Right cardiac atrium (tissue), 5 donors: Measurements from ENCODE around the gene S100P. TPM values are rescaled to one million over a fixed set of nuclear protein-coding genes. Genes with fewer than 3 reads are reported as not detected.

Experiments
- ATAC-seq, 2 donors: fragments of 200-7000 bp; cut with Tn5 transposase; one replicate each; pipeline versions ENCODE4 v1.8.0 to v1.9.1; 2020; ENCODE audit warnings: moderate library complexity in 2 of 2, mild to moderate bottlenecking in 1 of 2
- DNase-seq, 3 donors: peaks; one replicate each; pipeline ENCODE4 v3.0.0-alpha.2; 2020
- H3K27ac ChIP-seq: one replicate; pipeline ENCODE4 v1.5.1; 2013; ENCODE audit warnings: mild to moderate bottlenecking, low read length, control low read depth, moderate library complexity
- H3K27me3 ChIP-seq: one replicate; pipeline ENCODE4 v1.6.1; 2013; ENCODE audit not compliant: control insufficient read depth, insufficient read depth
- H3K4me1 ChIP-seq: one replicate; pipeline ENCODE4 v1.6.1; 2013; ENCODE audit warnings: low read length; ENCODE audit not compliant: control insufficient read depth, insufficient read depth
- H3K4me3 ChIP-seq: one replicate; pipeline ENCODE4 v1.5.1; 2013; ENCODE audit warnings: low read length, control low read depth
- H3K9me3 ChIP-seq: one replicate; pipeline ENCODE4 v1.6.1; 2013; ENCODE audit warnings: low read length; ENCODE audit not compliant: control insufficient read depth
- WGBS: extraction: QIAGEN DNeasy Blood & Tissue Kit; methylation state at CpG from one replicate; pipeline ENCODE4 v1.1.7; 2013; 5-methylcytosine and 5-hydroxymethylcytosine counted together
- intact Hi-C, 4 donors: fragments of 100-400 bp; cut with DNase I; formaldehyde crosslinking; loops; one replicate each; pipeline versions ENCODE4 v1.11.0 to v1.14.0; 2022 to 2023
- polyA plus RNA-seq: library from polyadenylated mRNA; stranded (reverse); fragments of 200-250 nt; gene quantifications from one replicate; pipeline ENCODE4 v1.2.3, GENCODE V29; 2013
- total RNA-seq, 4 donors: library from RNA; stranded (reverse); fragmentation: NEBNext Ultra II Directional; extraction: Animal tissue kit (Norgen Biotek cat#: 25700); gene quantifications; one replicate each; pipeline ENCODE4 v1.2.1, GENCODE V29; 2021
- donor health status: healthy with polysubstance abuse.
- donor health status: DM: no; HTN: yes; CAD: no.
- donor health status: DM: no; HTN: no; CAD: no.
- donor health status: DM: no; HTN: yes; CAD: no; lungs with severe emphysema.
- donor health status: DM: yes; HTN: yes; CAD: no.

Gene S100P
- total and polyA plus RNA-seq, 5 donors: 0.16 to 1.5 TPM; not detected in 3

DNA sequence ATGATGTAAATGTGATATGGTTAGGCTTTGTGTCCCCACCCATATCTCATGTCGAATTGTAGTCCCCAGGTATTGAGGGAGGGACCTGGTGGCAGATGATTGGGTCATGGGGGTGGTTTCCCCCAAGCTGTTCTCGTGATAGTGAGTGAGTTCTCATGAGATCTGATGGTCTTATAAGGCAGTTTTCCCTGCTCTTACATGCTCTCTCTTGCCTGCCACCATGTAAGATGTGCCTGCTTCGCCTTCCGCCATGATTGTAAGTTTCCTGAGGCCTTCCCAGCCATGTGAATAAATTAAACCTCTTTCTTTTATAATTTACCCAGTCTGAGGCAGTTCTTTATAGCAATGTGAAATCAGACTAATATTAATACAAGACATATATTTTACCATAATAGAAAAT lies 46.2 kb downstream of the S100P start:
- DNase-seq (no peak), ATAC-seq (no peak)
- H3K27ac ChIP-seq: no peak overlapping the region
- no peaks in the 10 kb centered on the region for H3K9me3 ChIP-seq
- H3K4me3 ChIP-seq: no peak overlapping the region
- intact Hi-C loops: no loop called here
- no peaks in the 10 kb centered on the region for H3K4me1 ChIP-seq
- no peaks in the 10 kb centered on the region for H3K27me3 ChIP-seq
- WGBS: 85% methylated on average over 4 of the region's 4 CpGs

DNA sequence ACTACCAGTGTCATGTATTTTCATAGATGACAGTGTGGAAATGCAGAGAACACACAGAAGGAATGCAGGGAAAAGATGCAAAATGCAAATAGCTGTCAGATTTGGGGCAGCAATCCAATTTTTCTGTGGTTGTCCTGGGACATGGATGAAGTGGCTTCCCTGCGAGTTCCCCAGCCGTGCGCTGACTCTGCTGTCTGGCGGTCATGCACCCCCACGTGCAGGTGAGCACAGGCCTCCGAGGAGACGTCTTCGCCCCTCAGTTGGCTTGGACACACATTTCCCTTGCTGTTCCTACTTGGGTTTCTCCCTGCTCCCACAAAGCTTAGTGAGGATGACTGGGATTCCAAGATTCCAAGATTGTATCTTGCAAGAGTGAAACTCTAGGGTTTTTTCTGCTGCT lies 46.7 kb downstream of the S100P start:
- Histone ChIP-seq H3K27me3 (no peaks in the 10 kb centered on the region), H3K27ac (no peak overlapping the region), H3K4me3 (no peak overlapping the region), H3K9me3 (no peaks in the 10 kb centered on the region), H3K4me1 (no peaks in the 10 kb centered on the region)
- no peak for ATAC-seq
- no peak for DNase-seq
- intact Hi-C loops: no loop called here
- 85% methylated on average over 8 of the region's 8 CpGs for WGBS

DNA sequence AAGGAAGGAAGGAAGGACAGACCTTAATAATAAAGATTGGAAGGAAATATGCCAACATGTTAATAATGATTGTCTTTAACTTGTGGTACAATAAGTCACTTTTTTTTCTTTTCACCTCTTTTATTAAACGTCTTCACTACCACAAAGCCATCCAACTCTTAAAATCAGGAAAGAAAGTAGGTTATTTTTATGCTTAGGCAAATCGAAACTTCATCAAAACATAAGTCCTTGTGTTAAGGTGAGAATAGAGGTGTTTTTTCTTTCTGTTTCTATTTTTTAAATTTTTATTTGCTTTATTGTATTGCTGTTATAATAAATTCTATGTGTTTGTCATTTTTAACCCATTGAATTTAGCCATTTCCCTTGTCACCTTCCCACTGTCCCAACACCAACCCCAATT lies 48.8 kb downstream of the S100P start:
- WGBS: 69% methylated on average over 2 of the region's 2 CpGs
- Histone ChIP-seq H3K27ac (no peak overlapping the region), H3K4me3 (no peak overlapping the region), H3K4me1 (peaks cover 6% of the 10 kb centered on the region), H3K27me3 (no peaks in the 10 kb centered on the region), H3K9me3 (no peaks in the 10 kb centered on the region)
- DNase-seq (no peak), ATAC-seq (no peak)
- intact Hi-C loops: no loop called here

DNA sequence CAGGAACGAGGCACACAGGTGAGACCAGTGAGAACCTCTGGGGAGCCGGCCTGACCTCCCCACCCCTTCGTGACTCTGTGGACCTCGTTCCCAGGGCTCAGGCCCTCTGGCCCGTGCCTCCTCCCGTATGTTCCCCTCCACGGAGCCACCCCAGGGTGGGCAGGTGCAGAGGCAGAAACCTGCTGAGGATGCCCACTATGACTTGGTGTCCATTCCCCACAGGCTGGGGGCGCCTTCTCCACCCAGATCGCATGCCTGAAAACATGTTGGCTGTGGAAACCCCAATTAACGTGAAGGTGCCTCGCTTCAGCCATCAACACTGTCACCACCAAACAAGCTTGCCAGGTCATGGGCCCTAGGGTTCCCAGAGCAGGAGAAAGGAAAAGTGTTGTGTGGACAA lies 49.3 kb downstream of the S100P start:
- intact Hi-C loops: no loop called here
- Histone ChIP-seq H3K27ac (no peak overlapping the region), H3K9me3 (no peaks in the 10 kb centered on the region), H3K4me1 (peaks cover 9% of the 10 kb centered on the region), H3K27me3 (no peaks in the 10 kb centered on the region), H3K4me3 (no peak overlapping the region)
- 77% methylated on average over 11 of the region's 11 CpGs for WGBS
- DNase-seq (no peak), ATAC-seq (no peak)

Other genes with a start within 250 kb of the S100P start
- 1 to 10 TPM; 2.3 to 7.2 (median 4.7) TPM for gene PPP2R2C, start 221.3 kb upstream of the S100P start, total RNA-seq
- gene PPP2R2C, start 221.3 kb upstream of the S100P start, polyA plus RNA-seq: 2.8 TPM
- 10 to 100 TPM; 27.0 to 38.4 (median 28.9) TPM for gene MAN2B2, start 118.7 kb upstream of the S100P start, total RNA-seq
- gene MAN2B2, start 118.7 kb upstream of the S100P start, polyA plus RNA-seq: 11.5 TPM
- 100 to 1,000 TPM; 250 to 276 (median 263) TPM for gene MRFAP1, start 53.2 kb upstream of the S100P start, total RNA-seq
- 335 TPM for gene MRFAP1, start 53.2 kb upstream of the S100P start, polyA plus RNA-seq
- gene MRFAP1L1, start 16.0 kb downstream of the S100P start, total RNA-seq: 10 to 100 TPM; 51.9 to 58.6 (median 54.1) TPM
- 73.4 TPM for gene MRFAP1L1, start 16.0 kb downstream of the S100P start, polyA plus RNA-seq
- gene BLOC1S4, start 22.3 kb downstream of the S100P start, total RNA-seq: 1 to 10 TPM; 7.5 to 9.1 (median 8.4) TPM
- gene BLOC1S4, start 22.3 kb downstream of the S100P start, polyA plus RNA-seq: 7.0 TPM
- 10 to 100 TPM; 64.2 to 67.0 (median 66.6) TPM for gene KIAA0232, start 88.8 kb downstream of the S100P start, total RNA-seq
- gene KIAA0232, start 88.8 kb downstream of the S100P start, polyA plus RNA-seq: 21.8 TPM
- 10 to 100 TPM; 36.2 to 44.8 (median 42.5) TPM for gene TBC1D14, start 215.9 kb downstream of the S100P start, total RNA-seq
- gene TBC1D14, start 215.9 kb downstream of the S100P start, polyA plus RNA-seq: 20.1 TPM